Right lung (tissue), 5 donors: ENCODE measurements around the gene NT5E. TPM values are rescaled to one million over a fixed set of nuclear protein-coding genes. Genes with fewer than 3 reads are reported as not detected.

Experiments
- DNase-seq, 2 donors: peaks; one replicate each; pipeline ENCODE4 v3.0.0-alpha.2; 2013
- polyA plus RNA-seq, 5 donors: library from polyadenylated mRNA; unstranded; fragments of 120-200 nt; gene quantifications; one replicate each; pipeline versions ENCODE4 v1.2.1 to v1.2.3, GENCODE V29; 2013; ENCODE audit warnings: inconsistent platforms in 1 of 5, low replicate concordance in 1 of 5; ENCODE audit not compliant: insufficient read length in 5 of 5, insufficient read depth in 1 of 5

NT5E gene
- polyA plus RNA-seq, 5 donors, result 13.2 to 16.7 (median 13.4) TPM

GRCh38 chr6:85420551-85420950 lies 29.3 kb upstream of the NT5E start:
- DNase-seq, result no peak

DNA sequence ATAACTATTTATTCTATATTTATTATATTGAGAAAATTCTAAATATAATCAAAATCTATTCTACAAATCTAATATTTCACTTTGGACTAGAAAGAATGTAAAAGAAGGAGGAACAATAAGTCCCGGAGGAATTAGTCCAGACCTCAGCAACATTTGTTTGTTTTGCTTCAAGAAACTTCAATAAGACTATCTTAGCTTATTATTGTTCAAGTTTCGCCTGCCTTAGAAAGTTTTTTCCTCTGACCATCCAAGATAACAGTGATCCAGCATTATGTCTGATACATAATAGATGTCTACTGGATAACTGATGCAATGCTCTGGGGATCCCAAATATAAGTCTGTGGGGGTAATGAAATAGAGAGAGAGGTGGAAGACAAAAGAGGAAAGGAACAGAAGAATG lies 28.7 kb upstream of the NT5E start:
- no peak for DNase-seq

GRCh38 chr6:85421972-85422371 lies 27.9 kb upstream of the NT5E start:
- DNase-seq, result no peak

- DNase-seq, result no peak
These were observed 26.9 kb upstream of the NT5E start for GRCh38 chr6:85422996-85423395.

DNA sequence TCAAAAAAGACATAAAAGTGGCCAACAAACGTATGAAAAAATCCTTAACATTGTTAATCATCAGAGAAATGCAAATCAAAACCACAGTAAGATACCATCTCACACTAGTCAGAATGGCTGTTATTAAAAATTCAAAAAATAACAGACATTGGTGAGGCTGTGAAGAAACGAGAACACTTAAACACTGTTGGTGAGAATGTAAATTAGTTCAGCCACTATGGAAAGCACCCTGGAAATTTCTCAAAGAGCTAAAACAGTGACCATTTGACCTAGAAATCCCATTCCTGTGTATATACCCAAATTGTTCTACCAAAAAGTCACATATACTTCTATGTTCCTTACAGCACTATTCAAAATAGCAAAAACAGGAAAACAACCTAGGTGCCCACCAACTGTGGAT lies 24.9 kb upstream of the NT5E start:
- no peak for DNase-seq

DNA sequence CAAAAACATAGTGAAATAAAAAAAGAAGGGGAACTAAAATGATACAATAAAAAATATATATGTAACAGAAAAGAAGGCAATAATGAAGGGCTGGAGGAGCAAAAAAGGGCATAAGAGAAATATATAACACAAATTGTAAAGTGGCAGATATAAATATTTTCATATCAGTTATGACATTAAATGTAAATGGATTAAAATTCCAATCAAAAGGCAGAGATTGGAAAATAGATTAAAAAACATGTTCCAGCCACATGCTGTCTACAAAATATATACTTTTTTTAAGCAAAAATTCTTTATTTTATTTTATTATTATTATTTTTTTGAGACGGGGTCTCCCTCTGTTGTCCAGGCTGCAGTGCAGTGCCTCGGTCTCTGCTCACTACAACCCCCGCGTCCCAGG lies 23.9 kb upstream of the NT5E start:
- DNase-seq, result no peak

GRCh38 chr6:85428486-85428885 lies 21.4 kb upstream of the NT5E start:
- no peak for DNase-seq

GRCh38 chr6:85429346-85429745 lies 20.5 kb upstream of the NT5E start:
- DNase-seq, result no peak

GRCh38 chr6:85431271-85431670 lies 18.6 kb upstream of the NT5E start:
- DNase-seq, result no peak

DNA sequence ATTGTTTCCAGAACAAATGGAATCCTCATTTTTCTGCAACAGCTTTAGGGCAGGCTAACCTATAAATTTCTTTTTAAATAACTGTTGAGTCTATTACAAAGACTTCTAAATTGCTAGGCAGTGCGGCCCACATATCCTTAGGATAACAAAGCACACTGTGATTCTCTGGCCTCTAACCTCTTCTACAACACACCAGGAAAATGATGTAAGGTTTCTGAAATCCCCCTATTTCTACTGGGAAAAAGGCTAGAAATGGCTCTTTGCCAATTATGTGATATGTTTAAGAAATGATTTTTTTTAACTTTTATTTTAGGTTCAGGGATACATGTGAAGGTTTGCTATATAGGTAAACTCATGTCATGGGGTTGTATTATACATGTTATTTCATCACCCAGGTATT lies 17.3 kb upstream of the NT5E start:
- no peak for DNase-seq

GRCh38 chr6:85435851-85436250 lies 14.0 kb upstream of the NT5E start:
- no peak for DNase-seq

GRCh38 chr6:85436411-85436810 lies 13.5 kb upstream of the NT5E start:
- no peak for DNase-seq

DNA sequence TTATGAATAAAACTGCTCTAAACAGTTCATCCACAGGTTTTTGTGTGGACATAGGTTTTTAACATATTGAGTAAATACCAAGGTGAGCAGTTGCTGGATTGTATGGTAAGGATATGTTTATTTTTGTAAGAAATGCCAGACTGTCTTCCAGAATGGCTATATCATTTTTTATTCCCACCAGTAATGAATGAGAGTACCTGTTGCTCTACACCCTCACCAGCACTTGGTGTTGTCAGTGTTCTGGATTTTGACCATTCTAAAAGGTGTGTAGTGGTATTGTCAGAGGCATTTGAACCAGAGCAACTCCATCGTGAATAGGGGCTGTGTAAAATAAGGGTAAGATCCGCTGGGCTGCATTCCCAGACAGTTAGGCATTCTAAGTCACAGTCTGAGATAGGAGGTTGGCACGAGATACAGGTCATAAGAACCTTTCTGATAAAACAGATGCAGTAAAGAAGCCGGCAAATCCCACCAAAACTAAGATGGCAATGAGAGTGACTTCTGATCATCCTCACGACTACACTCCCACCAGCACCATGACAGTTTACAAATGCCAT lies 12.9 kb upstream of the NT5E start:
- no peak for DNase-seq

DNA sequence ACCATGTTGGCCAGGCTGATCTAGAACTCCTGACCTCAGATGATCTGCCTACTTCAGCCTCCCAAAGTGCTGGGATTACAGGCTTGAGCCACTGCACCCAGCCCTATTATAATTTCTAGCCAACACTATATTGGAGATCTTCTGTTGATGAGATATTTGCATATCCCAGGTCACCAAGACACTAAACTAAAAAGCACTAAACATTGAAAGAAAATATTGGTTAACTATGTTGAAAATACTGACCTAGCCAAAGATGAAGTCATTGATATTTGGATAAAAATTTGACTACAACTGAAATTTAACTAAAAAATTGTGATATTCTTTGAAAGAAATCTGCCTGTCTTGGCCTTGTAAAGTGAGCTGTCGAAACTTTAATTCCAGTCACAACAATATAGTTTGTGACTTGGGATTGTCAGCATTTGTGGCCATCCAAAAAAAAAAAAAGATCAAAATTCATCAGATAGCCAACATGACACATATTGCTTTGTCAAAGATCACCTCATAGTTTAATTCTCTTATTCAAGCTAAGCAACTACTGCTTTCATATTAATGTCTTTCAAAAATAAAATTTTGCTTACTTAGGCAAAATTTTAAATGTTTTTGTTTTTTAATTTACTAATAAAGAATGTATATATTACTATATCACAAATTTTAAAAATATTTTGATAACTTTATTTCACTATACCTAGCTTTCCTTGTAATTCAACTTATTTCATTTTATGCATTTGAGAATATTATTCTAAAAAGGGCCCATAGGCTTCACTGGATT lies 6.3 kb upstream of the NT5E start:
- DNase-seq, result no peak

GRCh38 chr6:85449388-85449817 lies 480 bp upstream of the NT5E start:
- DNase-seq, result no peak

- DNase-seq, result no peak
These were observed 1.9 kb downstream of the NT5E start for GRCh38 chr6:85451565-85452306.

GRCh38 chr6:85452441-85452881 lies 2.6 kb downstream of the NT5E start:
- DNase-seq, result no peak

GRCh38 chr6:85453052-85453451 lies 3.2 kb downstream of the NT5E start:
- DNase-seq, result no peak

DNA sequence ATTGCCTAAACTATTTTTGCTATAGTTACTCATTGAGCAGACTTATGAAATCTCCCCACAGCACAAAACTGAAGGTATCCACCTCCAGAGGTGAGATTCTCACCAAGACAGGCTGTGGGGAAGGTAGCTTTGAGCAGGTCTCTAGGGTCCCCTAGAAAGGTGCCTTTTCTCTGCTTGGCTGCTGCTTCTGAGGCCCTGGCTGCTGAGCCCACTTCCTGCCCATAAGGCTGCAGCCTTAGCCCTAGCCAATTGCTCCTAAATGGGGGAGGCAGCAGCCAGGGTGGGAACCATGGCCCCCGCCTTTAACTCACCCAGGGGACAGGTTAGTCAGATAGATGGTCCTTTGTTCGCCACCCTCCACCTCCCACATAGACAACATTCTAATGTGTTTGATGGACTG lies 3.6 kb downstream of the NT5E start:
- DNase-seq, result no peak

DNA sequence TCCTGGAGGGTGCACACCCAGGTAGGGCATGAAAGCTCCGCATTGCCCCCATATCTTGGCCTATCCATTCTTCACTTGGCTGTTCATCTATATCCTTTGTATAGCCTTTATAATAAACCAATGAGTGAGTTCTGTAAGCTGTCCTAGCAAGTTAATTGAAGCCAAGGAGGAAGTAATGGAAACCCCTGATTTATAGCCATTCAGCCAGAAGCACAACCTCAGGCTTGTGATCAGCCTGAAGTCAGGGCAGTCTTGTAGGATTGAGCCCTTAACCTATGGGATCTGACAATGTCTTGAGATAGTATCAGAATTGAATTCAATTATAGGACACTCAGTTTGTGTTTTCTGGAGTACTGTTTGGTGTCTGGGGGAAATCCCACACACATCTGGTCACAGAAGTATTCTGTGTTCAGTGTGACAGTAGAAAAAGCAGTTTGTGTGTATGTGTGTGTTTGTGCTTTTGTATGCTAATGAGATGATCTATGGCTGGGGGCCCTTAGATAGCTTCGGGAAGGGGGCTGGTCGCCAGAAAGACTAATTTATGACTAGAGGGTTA lies 5.7 kb downstream of the NT5E start:
- no peak for DNase-seq

GRCh38 chr6:85456782-85457181 lies 6.9 kb downstream of the NT5E start:
- DNase-seq, result no peak

- no peak for DNase-seq
These were observed 8.3 kb downstream of the NT5E start for GRCh38 chr6:85458184-85458583.

DNA sequence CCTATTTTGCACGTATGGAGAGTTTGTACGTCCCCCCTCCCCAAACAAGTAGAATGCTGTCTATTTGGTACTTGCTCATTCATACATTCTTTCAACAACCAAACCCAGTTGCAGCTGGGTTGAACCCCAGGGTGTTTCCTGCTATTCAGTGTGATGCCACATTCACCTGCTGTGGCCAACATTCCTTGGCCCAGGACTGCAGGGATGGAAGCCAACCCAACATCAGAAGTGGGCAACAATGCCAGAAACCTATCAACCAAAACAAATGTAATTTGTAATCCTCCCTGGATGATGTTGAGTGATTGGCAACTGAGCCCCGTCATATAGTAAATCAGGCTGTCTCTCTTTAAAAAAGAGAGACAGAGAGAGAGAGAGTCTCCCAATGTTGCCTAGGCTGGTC lies 8.9 kb downstream of the NT5E start:
- no peak for DNase-seq
